ENCODE results near the gene CSMD2. TPM values are rescaled to one million over a fixed set of nuclear protein-coding genes. Genes with fewer than 3 reads are reported as not detected.

CSMD2 gene
- total and polyA plus RNA-seq, 2 of the 8 experiments (the other 6 are each of a cell fraction or from before 2014, with no cell fraction given), result 7.0 to 14.7 TPM

DNA sequence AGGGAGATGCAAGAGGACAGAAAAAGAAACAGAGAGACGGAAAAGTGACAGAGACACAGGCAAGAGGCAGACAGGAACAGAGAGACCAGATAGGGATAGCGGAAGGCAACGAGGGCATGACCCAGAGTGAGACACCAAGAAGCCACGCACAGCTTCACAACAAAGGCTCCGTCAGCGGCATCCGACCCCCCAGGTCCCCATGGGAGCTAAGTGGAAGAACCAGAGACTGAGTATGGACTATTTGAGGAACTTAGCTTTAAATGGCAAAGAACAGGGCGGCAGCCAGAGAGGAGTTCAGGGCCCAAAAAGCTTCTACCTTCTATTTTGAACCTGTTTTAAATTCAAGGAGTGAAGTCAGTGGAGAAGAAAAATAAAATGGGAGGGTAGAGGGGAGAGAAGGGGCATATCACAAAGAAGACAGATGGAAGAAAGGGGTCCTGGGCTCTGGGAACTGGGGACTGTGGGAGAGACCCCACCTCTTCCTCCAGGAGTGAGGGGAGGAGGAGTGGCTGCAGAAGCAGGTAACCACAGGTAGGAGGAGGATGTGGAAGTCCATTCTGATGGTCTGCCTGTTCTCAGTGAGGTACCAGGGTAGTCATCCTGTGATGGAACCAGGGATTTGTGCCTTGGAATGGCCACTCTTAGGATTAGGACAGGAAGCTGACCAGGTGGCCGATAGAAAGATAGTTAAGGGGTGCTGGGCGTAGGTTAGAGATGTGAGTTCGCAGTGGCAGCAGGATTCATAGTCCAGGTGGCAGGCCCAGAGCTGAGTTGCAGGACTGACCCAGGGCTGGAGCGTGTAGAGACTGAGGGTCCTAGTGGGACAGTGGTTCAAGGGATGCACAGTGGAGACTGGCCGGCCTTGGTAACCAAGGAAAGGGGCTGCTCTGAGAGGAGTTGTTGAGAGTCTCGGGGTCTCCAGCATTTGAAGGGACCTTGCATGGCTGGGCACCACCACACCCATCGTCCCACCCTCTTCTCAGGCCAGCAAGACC, 37.7 kb downstream of the CSMD2 start (continued):
- TF ChIP-seq CTCF (IDR thresholded peaks at IDR 0.05; ENCODE audit: control extremely low read depth in 1 of 3, insufficient read depth in 1 of 3, low read depth in 1 of 3, low read length in 3 of 3) (no peak), ATF2 (IDR thresholded peaks at IDR 0.05; ENCODE audit: low read length) (no peak), POU5F1 (IDR thresholded peaks at IDR 0.05; ENCODE audit: low read depth, low read length) (no peak), FOSL1 (IDR thresholded peaks at IDR 0.05; ENCODE audit: insufficient read depth, low read depth, low read length) (no peak), CBX8 (IDR thresholded peaks at IDR 0.05; ENCODE audit: borderline replicate concordance, low read depth, low read length) (no peak), POLR2AphosphoS5 (IDR thresholded peaks at IDR 0.05; ENCODE audit: low read depth, low read length) (no peak)
